HG03378 (cell line): ENCODE measurements around the gene GNB1L.

Experiments
- ATAC-seq: cut with Tn5 transposase; IDR thresholded peaks from one replicate; pipeline ENCODE4 v1.9.1; 2021; ENCODE audit warnings: mild to moderate bottlenecking, moderate library complexity; ENCODE audit not compliant: unreplicated experiment

GNB1L gene

GRCh38 chr22:19854778-19855503 is at the start of gene GNB1L, which contains the start of gene RTL10:
GNB1L (minus strand) TSS chr22:19854874; CDS start chr22:19821355, 33,519 bp downstream.
RTL10 (minus strand) TSS chr22:19854874; CDS start chr22:19852261, 2,613 bp downstream.
- ATAC-seq: peak; percentile 54

- ATAC-seq: no peak
Observed at GRCh38 chr22:19904174-19904856, 49.6 kb upstream of the GNB1L start.

- ATAC-seq: no peak
Observed at GRCh38 chr22:19903513-19903912, 48.8 kb upstream of the GNB1L start.

GRCh38 chr22:19903031-19903430 is 48.4 kb upstream of the GNB1L start:
- no peak for ATAC-seq

GRCh38 chr22:19902245-19902715 is 47.6 kb upstream of the GNB1L start:
- ATAC-seq: no peak

- ATAC-seq: no peak
Observed at GRCh38 chr22:19901577-19902244, 47.0 kb upstream of the GNB1L start.

GRCh38 chr22:19900707-19901436 is 46.2 kb upstream of the GNB1L start:
- no peak for ATAC-seq

GRCh38 chr22:19898831-19899567 is 44.3 kb upstream of the GNB1L start:
- ATAC-seq: no peak

- ATAC-seq: no peak
Observed at GRCh38 chr22:19898145-19898544, 43.5 kb upstream of the GNB1L start.

- no peak for ATAC-seq
Observed at GRCh38 chr22:19897726-19898125, 43.1 kb upstream of the GNB1L start.

GRCh38 chr22:19896665-19897355 is 42.1 kb upstream of the GNB1L start:
- no peak for ATAC-seq

- no peak for ATAC-seq
Observed at GRCh38 chr22:19895160-19895849, 40.6 kb upstream of the GNB1L start.

- no peak for ATAC-seq
Observed at GRCh38 chr22:19893363-19893762, 38.7 kb upstream of the GNB1L start.

- no peak for ATAC-seq
Observed at GRCh38 chr22:19892925-19893324, 38.3 kb upstream of the GNB1L start.

- no peak for ATAC-seq
Observed at GRCh38 chr22:19892257-19892879, 37.7 kb upstream of the GNB1L start.

- no peak for ATAC-seq
Observed at GRCh38 chr22:19891317-19892256, 36.9 kb upstream of the GNB1L start.

GRCh38 chr22:19890502-19891316 is 36.0 kb upstream of the GNB1L start:
- ATAC-seq: no peak
